ENCODE data around the gene CLDN22.

DNA sequence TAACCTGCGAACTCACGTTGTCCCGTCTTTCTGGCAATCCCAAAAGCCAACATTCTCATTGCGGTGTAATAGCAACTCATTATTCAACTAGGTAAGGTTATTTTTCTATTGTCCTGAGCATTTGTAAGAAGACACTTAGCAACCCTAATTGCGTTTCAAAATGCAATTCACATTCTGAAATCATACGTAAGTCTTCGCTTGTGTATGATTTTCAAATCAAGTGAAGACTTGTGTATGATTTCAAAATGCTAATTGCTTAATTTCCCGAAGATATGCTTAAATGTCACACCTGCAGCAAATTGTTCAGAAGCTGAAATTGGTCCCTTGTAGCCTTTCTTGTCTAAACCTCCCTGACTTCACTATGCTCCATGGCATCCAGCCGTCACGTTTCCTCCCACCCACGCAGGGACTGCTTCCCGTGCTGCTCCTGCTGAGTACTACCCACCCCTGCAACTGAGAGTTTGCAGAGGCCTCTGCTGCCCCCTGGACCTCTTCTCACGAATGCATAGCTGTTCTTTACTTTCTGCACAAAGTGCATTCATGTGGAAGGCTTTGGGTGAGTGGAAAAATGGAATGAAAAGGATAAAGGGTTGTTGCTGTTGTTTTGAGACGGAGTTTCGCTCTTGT lies 43.0 kb upstream of the CLDN22 start:
- TF ChIP-seq CEBPB (IDR thresholded peaks at IDR 0.05) = no peak
- TF ChIP-seq MYC (IDR thresholded peaks at IDR 0.05; ENCODE audit: borderline replicate concordance, low read length) = no peak
- no peak for TF ChIP-seq MAFK (IDR thresholded peaks at IDR 0.05; ENCODE audit: partially characterized antibody)
- TF ChIP-seq PBX3 (IDR thresholded peaks at IDR 0.05) = no peak
- TF ChIP-seq CTCF (IDR thresholded peaks at IDR 0.05) = no peak
- no peak for TF ChIP-seq KDM1A (IDR thresholded peaks at IDR 0.05; ENCODE audit: low read depth)
